Choroid plexus epithelial cell (primary cell): ENCODE data around the gene SIVA1.
A peak's percentile ranks its signal among the peaks of the same experiment; 100 is the strongest.

ENCODE experiments used
- DNase-seq: peaks from one replicate; pipeline ENCODE4 v3.0.0-alpha.2; 2010; ENCODE audit warnings: low read depth
- H3K4me3 ChIP-seq: 2 replicates; pipeline ENCODE4 v1.5.1; 2011; ENCODE audit warnings: low read depth, mild to moderate bottlenecking, control low read depth, low read length, moderate library complexity
- TF ChIP-seq, protein P1 (sequence below): conservative IDR thresholded peaks from 2 replicates; pipeline ENCODE4 v1.5.1; 2011; ENCODE audit warnings: low read depth, mild to moderate bottlenecking, control low read depth, inconsistent platforms, low read length, moderate library complexity

Gene SIVA1

DNA sequence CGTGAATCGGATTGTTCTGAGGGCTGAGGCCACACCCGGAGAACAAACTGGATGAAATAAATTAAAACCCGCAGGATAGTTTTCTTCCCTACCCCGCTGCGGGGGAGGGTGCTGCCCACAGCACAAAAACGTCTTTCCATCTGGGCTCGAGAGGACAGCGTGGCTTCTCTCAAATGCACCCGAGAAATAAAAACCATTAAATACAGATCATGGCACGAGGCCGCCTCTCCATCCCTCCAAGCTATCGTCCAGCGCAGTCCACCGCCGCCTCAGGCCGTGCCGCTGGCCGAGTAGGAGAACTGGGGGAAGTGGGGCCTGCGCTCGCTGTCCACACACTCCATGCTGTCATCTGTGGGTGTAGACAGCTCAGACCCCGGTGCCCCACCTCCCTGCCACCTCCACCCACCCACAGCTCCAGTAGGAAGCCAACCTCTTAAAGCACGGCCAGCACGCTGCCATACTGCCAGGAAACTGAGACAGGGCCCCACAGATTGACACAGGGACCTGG lies 17.2 kb downstream of the SIVA1 start:
- no peak for DNase-seq
- TF ChIP-seq, protein P1, sequence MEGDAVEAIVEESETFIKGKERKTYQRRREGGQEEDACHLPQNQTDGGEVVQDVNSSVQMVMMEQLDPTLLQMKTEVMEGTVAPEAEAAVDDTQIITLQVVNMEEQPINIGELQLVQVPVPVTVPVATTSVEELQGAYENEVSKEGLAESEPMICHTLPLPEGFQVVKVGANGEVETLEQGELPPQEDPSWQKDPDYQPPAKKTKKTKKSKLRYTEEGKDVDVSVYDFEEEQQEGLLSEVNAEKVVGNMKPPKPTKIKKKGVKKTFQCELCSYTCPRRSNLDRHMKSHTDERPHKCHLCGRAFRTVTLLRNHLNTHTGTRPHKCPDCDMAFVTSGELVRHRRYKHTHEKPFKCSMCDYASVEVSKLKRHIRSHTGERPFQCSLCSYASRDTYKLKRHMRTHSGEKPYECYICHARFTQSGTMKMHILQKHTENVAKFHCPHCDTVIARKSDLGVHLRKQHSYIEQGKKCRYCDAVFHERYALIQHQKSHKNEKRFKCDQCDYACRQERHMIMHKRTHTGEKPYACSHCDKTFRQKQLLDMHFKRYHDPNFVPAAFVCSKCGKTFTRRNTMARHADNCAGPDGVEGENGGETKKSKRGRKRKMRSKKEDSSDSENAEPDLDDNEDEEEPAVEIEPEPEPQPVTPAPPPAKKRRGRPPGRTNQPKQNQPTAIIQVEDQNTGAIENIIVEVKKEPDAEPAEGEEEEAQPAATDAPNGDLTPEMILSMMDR: no peak
- H3K4me3 ChIP-seq: no peak overlapping the region

DNA sequence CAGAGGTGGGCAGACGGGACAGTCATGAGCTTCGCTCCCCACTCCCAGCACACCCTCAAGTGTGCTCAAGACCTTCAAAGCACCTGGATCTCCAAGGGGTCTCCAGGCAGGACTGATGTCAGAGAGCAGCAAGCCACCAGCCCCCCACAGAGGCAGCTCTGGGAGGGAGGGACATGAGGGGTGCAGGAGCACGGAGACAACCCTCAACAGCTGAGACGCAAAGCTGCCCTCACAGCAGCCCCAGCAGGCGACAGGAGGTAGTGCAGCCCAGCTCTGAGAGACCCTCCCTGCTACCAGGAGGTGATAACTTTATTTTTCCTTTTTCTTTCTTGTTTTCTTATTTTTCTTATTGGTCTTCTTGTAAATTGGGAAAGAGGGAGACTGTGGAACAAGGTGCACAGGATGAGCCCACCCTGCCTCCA lies 17.9 kb downstream of the SIVA1 start:
- H3K4me3 ChIP-seq: no peak overlapping the region
- DNase-seq: peak; percentile 30
- TF ChIP-seq, protein P1: peak; percentile 64

DNA sequence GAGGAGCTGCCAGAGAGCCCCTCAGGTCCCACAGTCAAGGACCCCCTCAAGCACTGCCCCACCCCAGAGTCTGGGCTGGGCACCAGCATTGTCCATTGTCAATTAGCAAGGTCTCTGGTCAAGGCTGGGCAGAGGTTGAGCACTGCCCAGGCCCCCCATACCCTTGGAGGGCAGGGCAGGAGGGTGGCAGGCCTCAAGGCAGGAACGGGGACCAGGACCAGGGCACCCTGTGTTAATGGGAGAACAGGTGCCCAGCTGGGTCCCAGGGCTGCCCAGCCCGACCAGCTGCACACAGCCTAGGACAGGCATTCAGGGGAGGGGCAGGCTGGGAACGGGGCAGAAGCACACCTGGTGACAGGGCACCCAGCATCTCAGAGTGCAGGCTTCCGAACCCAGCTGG lies 18.4 kb downstream of the SIVA1 start:
- TF ChIP-seq, protein P1: no peak
- no peak for DNase-seq
- no peak overlapping the region for H3K4me3 ChIP-seq

DNA sequence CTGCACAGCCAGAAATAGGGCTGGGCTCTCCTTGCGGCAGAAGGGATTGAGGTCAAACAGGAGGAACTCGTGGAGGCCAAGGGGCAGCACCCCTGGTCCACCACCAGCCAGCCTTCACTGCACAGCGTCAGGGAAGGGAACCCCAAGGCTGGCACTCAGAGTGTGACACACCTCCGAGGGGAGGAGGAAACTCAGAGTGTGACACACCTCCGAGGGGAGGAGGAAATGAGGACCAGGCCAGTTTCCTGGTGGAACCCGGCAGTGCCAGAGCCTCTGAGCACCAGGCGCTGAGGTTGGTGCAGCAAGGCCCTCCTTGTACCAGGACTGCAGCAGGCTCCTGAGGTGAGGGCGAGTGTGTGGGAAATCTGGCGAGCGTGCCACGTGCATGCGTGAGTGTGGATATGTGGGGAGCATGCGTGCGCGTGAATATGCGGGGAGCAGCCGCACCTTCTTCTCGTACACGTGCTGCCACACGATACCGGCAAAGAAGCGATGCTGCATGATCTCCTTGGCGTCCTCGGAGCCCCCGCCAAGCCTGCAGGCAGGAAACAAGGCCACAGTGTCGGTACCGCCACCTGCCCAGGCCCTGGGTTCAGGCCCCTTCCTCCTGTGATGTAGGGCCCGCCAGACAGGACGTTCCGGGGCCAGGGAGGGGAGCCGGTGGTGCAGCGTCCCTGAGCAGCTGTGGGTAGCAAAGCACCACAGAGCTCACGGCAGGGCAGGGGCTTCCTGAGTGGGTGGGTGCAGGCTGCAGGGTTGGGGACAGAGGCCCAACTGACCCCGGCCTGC lies 19.2 kb downstream of the SIVA1 start:
- DNase-seq: no peak
- H3K4me3 ChIP-seq: no peak overlapping the region
- TF ChIP-seq, protein P1: no peak

DNA sequence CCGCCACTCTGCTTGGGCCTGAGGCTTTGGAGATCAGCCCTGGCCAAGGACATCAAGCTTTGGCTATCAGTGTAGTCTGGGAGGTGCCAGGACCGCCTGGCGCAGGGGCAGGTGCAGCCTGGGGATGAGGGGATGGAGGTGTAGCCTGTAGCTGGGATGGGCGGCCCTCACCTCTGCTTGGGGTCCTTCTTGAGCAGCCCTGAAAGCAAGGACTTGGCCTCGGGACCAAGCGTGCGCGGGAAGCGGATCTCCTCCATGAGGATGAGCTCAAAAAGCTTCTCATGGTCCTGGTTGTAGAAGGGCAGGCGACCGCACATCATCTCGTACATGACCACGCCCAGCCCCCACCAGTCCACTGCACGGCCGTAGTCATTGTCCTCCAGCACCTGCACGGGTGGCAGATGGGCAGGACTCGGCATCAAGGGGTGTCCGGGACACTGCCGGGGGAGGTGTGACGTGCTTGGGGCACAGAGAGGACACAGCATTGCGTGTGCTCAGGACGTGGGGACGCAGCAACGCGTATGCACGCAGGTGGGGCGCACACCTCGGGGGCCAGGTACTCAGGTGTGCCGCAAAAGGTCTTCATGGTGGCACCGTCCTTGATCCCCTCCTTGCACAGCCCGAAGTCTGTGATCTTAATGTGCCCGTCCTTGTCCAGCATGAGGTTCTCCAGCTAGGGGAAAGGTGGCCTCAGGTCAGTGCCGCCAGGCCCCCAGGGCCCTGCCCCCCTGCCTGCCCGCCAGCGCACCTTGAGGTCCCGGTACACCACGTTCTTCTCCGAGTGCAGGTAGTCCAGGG lies 20.0 kb downstream of the SIVA1 start:
- no peak for DNase-seq
- TF ChIP-seq, protein P1: no peak
- H3K4me3 ChIP-seq: no peak overlapping the region

DNA sequence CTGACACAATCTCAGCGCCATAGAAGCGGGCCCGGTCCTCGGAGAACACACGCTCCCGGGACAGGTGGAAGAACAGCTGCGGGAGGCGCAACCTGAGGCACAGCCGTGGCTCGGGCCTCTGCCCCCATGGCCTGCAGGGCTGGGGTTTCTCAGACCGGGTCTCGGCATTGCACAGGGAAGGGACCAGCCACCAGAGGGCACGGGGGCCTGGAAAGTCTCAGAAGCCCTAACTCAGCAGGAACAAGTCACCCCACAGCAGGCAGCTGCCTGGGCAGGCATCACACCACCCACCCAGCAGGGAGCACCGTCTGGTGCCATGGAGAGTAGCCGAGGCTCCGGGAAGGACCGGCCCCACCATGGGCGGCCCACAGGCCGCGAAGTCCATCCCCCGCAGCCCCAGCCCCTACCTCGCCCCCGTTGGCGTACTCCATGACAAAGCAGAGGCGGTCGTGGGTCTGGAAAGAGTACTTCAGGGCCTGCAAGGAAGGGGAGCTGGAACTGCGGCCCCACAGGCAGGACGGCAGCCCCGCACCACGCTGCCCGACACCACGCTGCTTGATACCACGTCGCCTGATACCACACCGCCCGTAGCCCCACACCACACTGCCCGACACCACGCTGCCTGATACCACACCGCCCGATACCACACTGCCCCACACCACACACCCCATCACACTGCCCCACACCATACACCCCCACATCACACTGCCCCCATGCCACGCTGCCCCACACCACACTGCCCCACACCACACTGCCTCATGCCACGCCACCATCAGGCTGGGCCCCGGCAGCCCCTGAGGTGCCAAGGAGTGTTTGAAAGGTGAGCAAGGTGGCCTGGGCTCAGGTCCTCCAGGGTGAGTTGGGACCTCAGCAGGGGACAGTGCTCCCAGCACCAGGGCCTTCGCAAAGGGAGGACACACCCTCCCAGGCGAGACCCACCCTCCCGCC lies 20.8 kb downstream of the SIVA1 start:
- no peak for DNase-seq
- TF ChIP-seq, protein P1: peak; percentile 1
- H3K4me3 ChIP-seq: no peak overlapping the region
